GM12891 (cell line): Measurements from ENCODE around the gene TMEM106C.

Experiments used
- DNase-seq: peaks from one replicate; pipeline ENCODE4 v3.0.0; 2011; ENCODE audit warnings: low spot score; ENCODE audit not compliant: insufficient read length
- FAIRE-seq: peaks from 2 replicates; lab custom pipeline; 2011; peaks lifted over from hg19 to GRCh38; lab: Jason Lieb, UNC
- PAX5 ChIP-seq: IDR thresholded peaks from 2 replicates; pipeline ENCODE4 v1.6.1; 2011; ENCODE audit warnings: low read length, moderate library complexity, mild to moderate bottlenecking; ENCODE audit not compliant: insufficient read depth, severe bottlenecking
- POLR2A ChIP-seq: IDR thresholded peaks from 2 replicates; pipeline ENCODE4 v1.6.1; 2011; ENCODE audit warnings: low read depth, low read length, control low read depth
- POLR2AphosphoS5 ChIP-seq: IDR thresholded peaks from 2 replicates; pipeline ENCODE4 v1.6.1; 2011; ENCODE audit warnings: low read depth, low read length, control low read depth
- POU2F2 ChIP-seq: IDR thresholded peaks from 2 replicates; pipeline ENCODE4 v1.6.1; 2011; ENCODE audit warnings: low read depth, mild to moderate bottlenecking, control low read depth, low read length, moderate library complexity
- SPI1 ChIP-seq: IDR thresholded peaks from 2 replicates; pipeline ENCODE4 v1.6.1; 2011; ENCODE audit warnings: low read depth, low read length, control low read depth
- TAF1 ChIP-seq: IDR thresholded peaks from 2 replicates; pipeline ENCODE4 v1.6.1; 2011; ENCODE audit warnings: low read depth, low read length, control low read depth

TMEM106C gene

DNA sequence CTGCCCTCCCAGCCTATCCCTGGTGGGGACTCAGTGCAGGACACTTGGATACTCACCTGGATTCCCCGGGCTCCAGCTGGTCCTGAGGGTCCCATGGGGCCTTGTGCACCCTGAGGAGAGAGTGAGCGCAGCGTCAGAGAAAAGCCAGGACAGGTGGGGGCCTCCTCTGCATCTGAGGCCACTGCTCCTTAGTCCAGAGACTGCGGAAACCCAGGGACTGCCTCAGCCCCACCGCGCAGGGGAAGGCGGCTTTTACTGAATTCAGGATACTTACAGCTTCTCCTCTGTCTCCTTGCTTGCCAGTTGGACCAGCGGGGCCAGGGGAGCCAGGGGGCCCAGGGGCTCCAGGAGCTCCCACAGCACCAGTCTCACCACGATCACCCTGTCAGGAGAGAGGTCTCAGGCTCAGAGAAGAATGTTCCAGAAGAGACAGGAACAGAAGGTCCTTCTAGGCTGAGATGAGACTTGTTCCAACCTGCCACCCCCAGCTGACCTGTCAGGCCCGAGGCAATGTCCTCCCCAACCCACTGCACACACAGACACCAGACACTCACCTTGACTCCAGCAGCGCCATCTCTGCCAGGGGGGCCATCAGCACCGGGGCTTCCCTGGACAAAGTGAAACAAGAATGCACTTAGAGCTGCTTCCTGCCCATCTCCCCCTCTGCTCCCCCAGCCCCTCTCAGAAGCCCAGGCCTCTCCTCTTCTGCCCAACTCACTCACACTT is 13.8 kb downstream of the TMEM106C start:
- DNase-seq (no peak), FAIRE-seq (no peak)
- TF ChIP-seq POLR2AphosphoS5 (no peak), POLR2A (no peak), POU2F2 (no peak), PAX5 (no peak), SPI1 (no peak), TAF1 (no peak)

DNA sequence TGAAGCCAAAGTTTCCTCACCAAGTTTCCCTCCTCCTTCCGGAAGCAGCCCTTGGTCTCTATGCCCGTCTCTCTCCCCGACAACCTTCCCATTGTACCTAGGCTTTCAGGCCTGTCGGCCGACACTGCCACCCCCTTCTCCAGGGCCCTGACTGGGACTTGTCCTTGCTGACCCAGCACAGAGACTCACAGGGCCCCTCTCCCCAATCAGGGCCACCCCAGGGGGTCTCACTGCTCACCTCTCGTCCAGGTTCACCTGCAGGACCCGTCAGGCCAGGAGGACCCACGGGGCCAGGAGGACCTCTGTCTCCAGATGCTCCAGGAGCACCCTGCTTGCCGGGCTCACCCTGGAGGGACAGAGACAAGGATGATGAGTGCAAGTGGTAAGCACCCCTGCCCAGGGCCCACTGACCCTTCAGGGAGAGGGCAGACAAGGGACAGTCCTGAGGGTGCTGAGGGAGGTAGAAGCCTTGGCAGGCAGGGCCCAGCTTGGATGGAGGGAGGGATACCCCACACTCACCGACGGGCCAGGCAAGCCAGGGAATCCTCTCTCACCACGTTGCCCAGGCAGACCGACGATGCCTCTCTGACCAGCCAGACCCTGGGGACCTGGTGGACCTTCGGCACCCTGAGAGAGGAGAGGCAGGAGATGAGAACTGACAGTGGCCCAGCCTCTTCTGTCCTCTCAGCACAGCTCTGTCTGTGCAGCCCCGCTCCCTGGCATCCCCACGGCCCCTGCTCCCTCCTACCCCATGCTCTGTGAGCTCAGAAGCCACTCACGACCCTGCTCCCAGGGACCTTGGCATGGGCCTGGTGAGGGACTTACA is 14.6 kb downstream of the TMEM106C start:
- no peak for FAIRE-seq
- TF ChIP-seq SPI1 (no peak), PAX5 (no peak), POLR2AphosphoS5 (no peak), POU2F2 (no peak), POLR2A (no peak), TAF1 (no peak)
- DNase-seq: no peak

DNA sequence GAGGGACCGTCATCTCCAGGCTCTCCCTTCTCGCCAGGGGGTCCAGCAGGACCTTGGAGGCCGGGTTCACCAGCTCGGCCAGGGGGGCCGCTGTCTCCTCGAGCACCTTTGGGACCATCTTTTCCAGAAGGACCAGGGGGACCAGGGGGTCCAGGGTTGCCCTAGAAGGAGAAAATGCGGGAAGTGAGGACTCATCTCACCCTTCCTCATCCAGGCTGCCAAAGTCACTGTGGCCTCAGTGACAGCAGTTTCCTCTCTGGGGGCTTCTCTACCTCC is 15.1 kb downstream of the TMEM106C start:
- TF ChIP-seq SPI1 (no peak), TAF1 (no peak)

DNA sequence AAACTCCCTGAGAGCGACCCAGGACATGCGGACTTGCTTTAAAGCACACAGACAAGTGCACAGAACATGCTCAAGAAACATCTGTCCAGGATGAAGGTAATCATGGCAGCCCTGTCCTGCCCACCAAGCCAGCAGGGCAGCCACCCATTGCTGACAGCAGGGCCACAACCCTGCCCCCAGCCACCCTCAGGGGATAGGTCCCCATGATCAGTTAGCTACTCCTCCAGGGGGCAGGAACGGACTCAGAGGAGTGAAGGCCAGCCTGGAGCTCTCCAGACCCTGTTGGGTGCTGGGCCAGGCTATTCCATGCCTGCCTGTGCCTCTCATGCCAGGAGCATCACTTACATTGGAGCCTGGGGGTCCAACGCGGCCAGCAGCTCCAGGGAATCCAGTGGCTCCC is 15.8 kb downstream of the TMEM106C start:
- DNase-seq (no peak), FAIRE-seq (no peak)
- TF ChIP-seq SPI1: no peak
- TF ChIP-seq POLR2A: no peak
- no peak for TF ChIP-seq POU2F2
- no peak for TF ChIP-seq TAF1
- TF ChIP-seq PAX5: no peak
- TF ChIP-seq POLR2AphosphoS5: no peak

More for the DNA sequence above, 15.1 kb downstream of the TMEM106C start:
- FAIRE-seq: no peak
- DNase-seq: no peak

DNA sequence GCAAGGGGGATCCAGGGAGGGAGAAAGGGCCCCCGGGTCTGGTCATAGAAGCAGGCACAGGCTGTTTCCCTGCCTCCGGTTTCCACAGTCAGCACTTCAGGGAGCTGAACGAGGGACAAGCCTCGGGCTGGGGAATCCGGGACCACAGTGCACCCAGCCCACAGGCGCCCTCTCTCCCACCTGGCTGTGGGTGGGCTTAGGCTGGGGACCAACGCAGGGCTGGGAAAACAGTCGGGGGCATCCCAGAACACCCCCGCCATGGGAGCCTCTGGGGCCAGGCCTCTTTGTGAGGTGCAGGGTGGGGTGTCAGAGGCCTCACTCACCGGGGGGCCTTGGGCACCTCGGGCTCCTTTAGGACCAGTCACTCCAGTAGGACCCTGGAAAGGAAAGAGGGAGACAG is 16.3 kb downstream of the TMEM106C start:
- FAIRE-seq (no peak), DNase-seq (no peak)
- TF ChIP-seq POLR2A (no peak), PAX5 (no peak), POLR2AphosphoS5 (no peak), SPI1 (no peak), POU2F2 (no peak), TAF1 (no peak)

DNA sequence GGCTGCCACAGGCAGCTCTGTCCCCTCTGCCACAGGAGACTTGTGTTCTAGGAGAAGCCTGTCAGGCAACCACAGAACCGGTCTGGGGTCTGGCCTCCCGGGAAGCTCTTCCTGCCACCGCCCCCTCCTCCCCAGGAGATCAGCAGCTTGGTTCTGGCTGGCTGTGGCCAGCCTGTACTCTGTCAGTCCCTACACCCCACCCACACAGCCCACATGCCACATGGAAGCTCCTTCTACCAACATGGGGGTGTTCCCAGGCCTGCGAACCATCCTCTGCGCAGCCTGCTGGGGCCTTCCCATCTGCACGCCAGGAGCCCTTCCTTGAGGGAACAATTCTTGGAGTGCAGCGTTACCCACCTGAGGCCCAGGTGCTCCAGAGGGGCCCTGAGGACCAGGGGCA is 16.8 kb downstream of the TMEM106C start:
- FAIRE-seq: no peak
- DNase-seq: no peak
- TF ChIP-seq TAF1 (no peak), PAX5 (no peak), SPI1 (no peak), POLR2AphosphoS5 (no peak), POLR2A (no peak), POU2F2 (no peak)

DNA sequence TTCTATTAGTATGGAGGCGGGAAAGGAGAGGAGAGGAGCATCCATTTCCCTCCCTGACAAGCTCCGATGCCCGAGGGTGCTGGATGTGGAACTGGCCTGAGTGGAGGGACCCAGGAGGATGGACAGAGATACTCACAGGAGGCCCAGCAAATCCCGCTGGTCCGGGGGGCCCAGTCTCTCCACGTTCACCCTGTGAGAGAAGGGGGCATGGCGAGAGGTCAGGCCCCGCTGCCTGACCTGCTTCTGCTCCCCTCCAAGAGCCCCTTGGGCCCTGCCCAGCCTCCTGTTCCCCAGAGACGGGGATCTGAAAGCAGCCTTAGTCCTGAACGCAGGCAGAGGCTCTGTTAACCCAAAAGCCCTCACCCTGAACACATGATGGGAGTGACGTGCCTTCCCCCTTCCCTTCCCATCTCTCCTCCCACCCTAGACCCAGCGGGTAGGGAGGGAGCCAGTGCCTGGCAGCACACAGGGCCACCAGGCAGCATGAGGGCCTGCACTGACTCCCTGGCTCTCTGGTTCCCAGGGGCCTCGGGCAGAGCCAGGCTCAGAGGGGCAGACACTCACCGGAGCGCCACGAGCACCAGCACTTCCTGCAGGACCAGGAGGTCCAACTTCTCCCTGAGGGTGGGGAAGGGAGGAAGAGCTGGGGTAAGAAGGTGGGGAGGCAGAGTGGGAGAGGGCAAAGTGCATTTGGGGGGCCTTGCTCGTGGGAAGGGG is 17.5 kb downstream of the TMEM106C start:
- FAIRE-seq: no peak
- TF ChIP-seq TAF1 (no peak), PAX5 (no peak), POU2F2 (no peak), SPI1 (no peak), POLR2AphosphoS5 (no peak), POLR2A (no peak)

DNA sequence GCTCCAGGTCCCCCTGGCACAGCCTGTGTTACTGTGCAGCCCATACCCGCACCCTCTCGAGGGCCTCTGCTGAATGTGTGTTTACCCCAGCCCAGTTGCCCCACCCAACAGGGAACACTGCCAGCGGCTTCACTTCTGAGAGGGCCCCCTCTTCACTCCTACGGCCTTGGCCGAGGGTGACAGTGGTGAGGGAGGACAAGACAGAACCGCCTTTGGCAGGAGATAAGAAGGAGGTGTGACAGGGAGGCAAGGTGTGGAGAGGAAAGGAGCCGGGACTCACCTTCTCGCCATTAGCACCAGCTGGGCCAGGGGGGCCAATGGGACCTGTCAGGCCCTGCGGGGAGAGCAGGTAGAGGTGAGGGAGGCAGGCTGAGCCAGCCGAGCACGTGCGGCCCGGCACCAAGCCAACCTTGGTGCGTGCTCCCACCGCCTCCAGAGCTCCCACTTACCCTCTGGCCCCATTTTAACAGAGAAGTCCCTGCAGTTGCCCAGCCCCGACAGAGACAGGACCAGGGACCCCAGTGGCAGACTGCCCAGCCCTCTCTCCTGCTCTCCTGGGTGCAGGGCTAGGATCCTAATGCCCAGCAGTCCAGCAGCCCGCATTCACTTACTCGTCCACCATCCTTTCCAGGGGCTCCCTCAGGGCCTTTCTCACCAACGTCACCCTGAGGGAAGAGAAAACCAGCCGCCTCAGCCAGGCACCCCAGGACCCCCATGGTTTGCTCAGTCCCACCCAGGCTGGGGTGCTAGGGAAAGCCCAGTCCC is 18.3 kb downstream of the TMEM106C start:
- TF ChIP-seq TAF1 (no peak), POLR2A (no peak), PAX5 (no peak), POU2F2 (no peak), POLR2AphosphoS5 (no peak), SPI1 (no peak)
- no peak for FAIRE-seq

More for the DNA sequence above, 17.5 kb downstream of the TMEM106C start:
- no peak for DNase-seq

DNA sequence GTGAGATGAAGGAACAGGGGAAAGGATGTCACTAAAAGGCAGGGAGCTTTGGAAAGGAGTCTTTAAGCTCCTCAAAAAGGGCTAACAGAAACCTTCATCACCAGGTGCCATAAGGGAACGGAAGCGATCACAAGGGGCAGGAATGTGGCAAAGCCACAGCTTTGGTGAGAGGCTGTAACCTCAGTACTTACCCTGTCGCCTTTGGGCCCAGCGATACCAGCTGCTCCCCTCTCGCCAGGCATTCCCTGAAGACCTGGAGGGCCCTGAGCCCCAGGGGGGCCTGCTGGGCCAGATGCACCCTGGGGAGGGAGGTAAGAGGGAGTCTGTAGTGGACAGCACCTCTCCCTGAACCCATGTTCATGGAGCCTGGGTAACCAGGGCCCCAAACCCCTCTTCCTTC is 18.9 kb downstream of the TMEM106C start:
- DNase-seq: no peak
- no peak for TF ChIP-seq PAX5
- TF ChIP-seq SPI1: no peak
- TF ChIP-seq TAF1: no peak
- TF ChIP-seq POLR2AphosphoS5: no peak
- TF ChIP-seq POLR2A: no peak
- TF ChIP-seq POU2F2: no peak
- no peak for FAIRE-seq

More for the DNA sequence above, 18.3 kb downstream of the TMEM106C start:
- no peak for DNase-seq
